SH-SY5Y (cell line): ENCODE data around the gene CEACAM3.

ENCODE experiments used
- GATA2 ChIP-seq: IDR thresholded peaks from 2 replicates; pipeline ENCODE4 v1.6.1; 2011; ENCODE audit warnings: mild to moderate bottlenecking, low read depth, low read length
- GATA3 ChIP-seq: IDR thresholded peaks from 2 replicates; pipeline ENCODE4 v1.6.1; 2011; ENCODE audit warnings: low read depth, mild to moderate bottlenecking, low read length, moderate library complexity

DNA sequence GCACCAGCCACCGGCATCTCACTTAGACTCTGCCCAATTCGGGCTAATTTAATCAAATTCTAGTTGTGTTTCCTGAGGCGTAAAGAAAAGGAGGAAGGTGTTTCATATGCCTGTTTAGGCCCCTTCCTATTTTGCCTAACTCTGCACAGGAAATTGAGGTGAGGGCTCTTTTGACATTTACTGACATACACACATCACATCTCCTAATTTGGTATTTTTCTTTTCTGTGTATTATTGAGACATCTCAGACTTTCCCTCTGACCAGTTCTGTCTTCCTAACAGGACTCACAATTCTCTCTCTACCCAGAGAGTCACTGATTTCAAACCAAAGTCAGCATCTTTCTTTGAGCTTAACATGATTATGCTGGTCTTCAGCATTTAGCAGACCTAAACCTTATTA, 7.9 kb downstream of the CEACAM3 start:
- TF ChIP-seq GATA2: no peak
- no peak for TF ChIP-seq GATA3
